Activated CD8-positive, alpha-beta memory T cell treated with anti-CD3 and anti-CD28 coated beads, Interleukin-2, amount 10 ng/mL, durations not matched to agents 7 days and 5 days (primary cell): ENCODE data around the gene ICAM4. TPM values are rescaled to one million over a fixed set of nuclear protein-coding genes. Genes with fewer than 3 reads are reported as not detected.
"Not testable (repeated sequence)": the region's sequence is repeated elsewhere in the genome, so short reads cannot be mapped to it uniquely, and the experiment has no call there.

ENCODE experiments used
- ATAC-seq: fragments of 150-1000 bp; cut with Tn5 transposase; one replicate; pipeline ENCODE4 v1.10.0; 2021; ENCODE audit warnings: moderate library complexity
- CTCF ChIA-PET: fragments of 350-600 bp; sonication (Branson Sonifier 250); formaldehyde crosslinking; loops from one replicate; lab custom pipeline; 2021; ENCODE audit warnings: antibody characterized with exemption; lab: Charles Lee
- DNase-seq: peaks from one replicate; pipeline ENCODE4 v3.0.0-alpha.2; 2020
- H3K27ac Mint-ChIP-seq: one replicate; pipeline ENCODE4 v1.8.0; 2021; ENCODE audit warnings: mild to moderate bottlenecking, mixed read lengths
- H3K27me3 Mint-ChIP-seq: one replicate; pipeline ENCODE4 v1.8.0; 2021; ENCODE audit warnings: mixed read lengths
- H3K36me3 Mint-ChIP-seq: one replicate; pipeline ENCODE4 v1.8.0; 2021; ENCODE audit warnings: mild to moderate bottlenecking, mixed read lengths
- H3K4me1 Mint-ChIP-seq: one replicate; pipeline ENCODE4 v1.8.0; 2021; ENCODE audit warnings: mixed read lengths
- H3K4me3 Mint-ChIP-seq: one replicate; pipeline ENCODE4 v1.8.0; 2021; ENCODE audit warnings: mild to moderate bottlenecking, moderate library complexity, mixed read lengths
- H3K9me3 Mint-ChIP-seq: one replicate; pipeline ENCODE4 v1.8.0; 2022; ENCODE audit warnings: low read depth, mixed read lengths
- total RNA-seq, 2 experiments: library from RNA; stranded (reverse); gene quantifications; one replicate each; pipeline ENCODE4 v1.2.3, GENCODE V29; 2021

Gene ICAM4
- total RNA-seq, 2 experiments from 2014 or later: 0.89 to 0.99 TPM

GRCh38 chr19:10333758-10334587, 47.2 kb downstream of the ICAM4 start:
- no peaks in the 10 kb centered on the region for H3K27me3 Mint-ChIP-seq
- no peak for DNase-seq
- H3K4me1 Mint-ChIP-seq: peaks cover 50% of the 10 kb centered on the region
- H3K9me3 Mint-ChIP-seq: no peaks in the 10 kb centered on the region
- ATAC-seq: peak; percentile 8
- peak overlapping the region; percentile 94 for H3K27ac Mint-ChIP-seq
- H3K4me3 Mint-ChIP-seq: peak overlapping the region; percentile 99
- CTCF ChIA-PET: interaction anchor here (0.9 to 2.2 kb wide), 13 partner anchors 9 to 530 kb away, joined by 3 to 14 read pairs (median 4); partner anchors contain the start of genes CDC37, ICAM1 and TYK2
- H3K36me3 Mint-ChIP-seq: peaks cover 33% of the 10 kb centered on the region

DNA sequence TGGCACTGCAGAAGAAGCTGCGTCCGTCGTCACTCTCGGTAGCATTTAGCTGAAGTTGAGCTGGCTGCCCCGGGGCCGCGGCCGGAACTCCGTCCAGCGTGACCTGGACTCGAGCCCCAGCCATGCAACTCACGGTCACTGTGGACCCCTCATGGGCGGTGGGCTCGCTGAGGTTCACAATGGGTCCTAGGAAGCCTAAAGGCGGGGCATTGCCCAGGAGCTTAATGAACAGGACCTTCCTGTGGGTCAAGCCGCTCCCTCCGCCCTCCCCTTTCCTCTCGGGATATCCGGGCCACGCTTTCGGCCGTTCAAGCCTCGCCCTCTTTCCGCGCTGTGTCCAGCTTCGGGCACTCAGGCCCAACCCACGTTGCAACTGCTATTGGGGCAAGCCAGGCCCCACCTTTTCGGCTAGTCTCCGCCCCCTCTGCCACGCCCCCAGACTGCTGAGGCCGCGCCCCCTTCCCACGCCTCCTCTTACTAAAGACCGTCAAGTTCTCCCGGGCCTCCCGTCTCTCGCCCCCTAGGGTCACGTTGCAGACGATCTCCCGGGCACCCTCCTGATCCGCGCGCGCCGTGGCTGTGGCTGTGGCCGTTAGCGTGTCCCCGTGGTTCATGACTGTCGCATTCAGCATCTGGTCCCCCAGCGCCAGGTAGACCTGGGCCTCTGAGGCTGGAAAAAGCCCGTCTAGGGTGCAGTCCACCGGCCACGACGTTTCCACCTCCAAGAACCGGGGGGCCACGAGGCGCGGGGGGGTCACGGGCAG, 48.0 kb downstream of the ICAM4 start:
- no peak overlapping the region for H3K4me3 Mint-ChIP-seq
- H3K4me1 Mint-ChIP-seq: peaks cover 58% of the 10 kb centered on the region
- CTCF ChIA-PET: interaction anchor here (1.6 to 2.2 kb wide), 3 partner anchors 9 to 81 kb away, joined by 4 to 14 read pairs (median 6); no protein-coding TSS in a partner anchor
- H3K9me3 Mint-ChIP-seq: no peaks in the 10 kb centered on the region
- DNase-seq (peak; percentile 61), ATAC-seq (no peak)
- H3K27ac Mint-ChIP-seq: no peak overlapping the region
- peaks cover 32% of the 10 kb centered on the region for H3K36me3 Mint-ChIP-seq
- no peaks in the 10 kb centered on the region for H3K27me3 Mint-ChIP-seq

- Mint-ChIP-seq H3K4me1 (peaks cover 58% of the 10 kb centered on the region), H3K9me3 (no peaks in the 10 kb centered on the region), H3K27ac (no peak overlapping the region), H3K4me3 (no peak overlapping the region), H3K27me3 (no peaks in the 10 kb centered on the region), H3K36me3 (peaks cover 26% of the 10 kb centered on the region)
- no peak for ATAC-seq
- DNase-seq: no peak
- CTCF ChIA-PET: interaction anchor here (1.3 kb wide), 1 partner anchor 77 kb away, joined by 4 read pairs; no protein-coding TSS in a partner anchor
These were observed 48.7 kb downstream of the ICAM4 start for GRCh38 chr19:10335352-10335985.

GRCh38 chr19:10336725-10337124, 50.0 kb downstream of the ICAM4 start:
- not testable (repeated sequence) for ATAC-seq, H3K4me3 Mint-ChIP-seq, DNase-seq, H3K27ac Mint-ChIP-seq, H3K9me3 Mint-ChIP-seq, H3K27me3 Mint-ChIP-seq
- CTCF ChIA-PET: interaction anchor here (1.0 to 1.3 kb wide), 2 partner anchors 67 to 78 kb away, joined by 4 read pairs; no protein-coding TSS in a partner anchor
- peaks cover 25% of the 10 kb centered on the region for H3K36me3 Mint-ChIP-seq
- H3K4me1 Mint-ChIP-seq: peaks cover 60% of the 10 kb centered on the region

Other genes with a start within 250 kb of the ICAM4 start
- 100 to 1,000 TPM in 1 of 2 experiments, 10 to 100 TPM in 1; 95.3 to 146 TPM for gene SHFL, start 200.6 kb upstream of the ICAM4 start, total RNA-seq
- 1 to 10 TPM; 2.7 to 3.3 TPM for gene ANGPTL6, start 184.3 kb upstream of the ICAM4 start, total RNA-seq
- gene PPAN, start 180.6 kb upstream of the ICAM4 start, total RNA-seq: 100 to 1,000 TPM in 1 of 2 experiments, 10 to 100 TPM in 1; 98.5 to 115 TPM
- 10 to 100 TPM; 36.0 to 43.7 TPM for gene P2RY11, start 175.3 kb upstream of the ICAM4 start, total RNA-seq
- 100 to 1,000 TPM; 216 to 256 TPM for gene EIF3G, start 167.1 kb upstream of the ICAM4 start, total RNA-seq
- gene DNMT1, start 92.0 kb upstream of the ICAM4 start, total RNA-seq: 100 to 1,000 TPM; 433 to 500 TPM
- gene S1PR2, start 55.6 kb upstream of the ICAM4 start, total RNA-seq: 1 to 10 TPM; 6.1 to 8.5 TPM
- gene MRPL4, start 34.7 kb upstream of the ICAM4 start, total RNA-seq: 100 to 1,000 TPM in 1 of 2 experiments, 10 to 100 TPM in 1; 85.4 to 112 TPM
- 10 to 100 TPM; 17.7 to 31.5 TPM for gene ICAM1, start 15.8 kb upstream of the ICAM4 start, total RNA-seq
- gene ICAM5, start 3.0 kb downstream of the ICAM4 start, total RNA-seq: under 1 TPM; 0.41 to 0.84 TPM
- gene ZGLP1, start 22.9 kb downstream of the ICAM4 start, total RNA-seq: 1 to 10 TPM in 1 of 2 experiments, under 1 TPM in 1; 0.93 to 3.3 TPM
- gene FDX2, start 29.1 kb downstream of the ICAM4 start, total RNA-seq: 10 to 100 TPM in 1 of 2 experiments, 1 to 10 TPM in 1; 7.4 to 11.1 TPM
- 10 to 100 TPM; 87.0 to 87.8 TPM for gene RAVER1, start 46.6 kb downstream of the ICAM4 start, total RNA-seq
- gene ICAM3, start 52.7 kb downstream of the ICAM4 start, total RNA-seq: 100 to 1,000 TPM; 169 to 192 TPM
- gene TYK2, start 93.6 kb downstream of the ICAM4 start, total RNA-seq: 100 to 1,000 TPM; 277 to 296 TPM
- 100 to 1,000 TPM; 283 to 309 TPM for gene CDC37, start 116.6 kb downstream of the ICAM4 start, total RNA-seq
- 100 to 1,000 TPM in 1 of 2 experiments, 10 to 100 TPM in 1; 74.9 to 103 TPM for gene PDE4A, start 133.6 kb downstream of the ICAM4 start, total RNA-seq
- gene KEAP1, start 216.4 kb downstream of the ICAM4 start, total RNA-seq: 100 to 1,000 TPM in 1 of 2 experiments, 10 to 100 TPM in 1; 99.8 to 104 TPM
- gene S1PR5, start 230.5 kb downstream of the ICAM4 start, total RNA-seq: 1 to 10 TPM in 1 of 2 experiments, under 1 TPM in 1; 0.14 to 1.4 TPM